Astrocyte (in vitro differentiated cells and primary cell): Measurements from ENCODE around the gene FRY. TPM values are rescaled to one million over a fixed set of nuclear protein-coding genes. Genes with fewer than 3 reads are reported as not detected.

Experiments
- DNase-seq: peaks from one replicate; pipeline ENCODE4 v3.0.0-alpha.2; 2010; ENCODE audit warnings: low read depth
- FAIRE-seq: peaks from 2 replicates; lab custom pipeline; 2011; peaks lifted over from hg19 to GRCh38; lab: Jason Lieb, UNC
- H2AFZ ChIP-seq: 2 replicates; pipeline ENCODE4 v1.6.0; 2012; ENCODE audit warnings: low read depth, low read length, inconsistent platforms
- H3K27ac ChIP-seq: 2 replicates; pipeline ENCODE4 v1.5.1; 2011; ENCODE audit warnings: low read depth, low read length, inconsistent platforms
- H3K27me3 ChIP-seq: 2 replicates; pipeline ENCODE4 v1.6.0; 2011; ENCODE audit warnings: low read length, inconsistent platforms; ENCODE audit not compliant: insufficient read depth
- H3K36me3 ChIP-seq: 2 replicates; pipeline ENCODE4 v1.5.1; 2011; ENCODE audit warnings: low read length, inconsistent platforms; ENCODE audit not compliant: insufficient read depth
- H3K4me1 ChIP-seq: 2 replicates; pipeline ENCODE4 v1.5.1; 2011; ENCODE audit warnings: low read length, inconsistent platforms; ENCODE audit not compliant: insufficient read depth
- H3K4me2 ChIP-seq: 2 replicates; pipeline ENCODE4 v1.6.0; 2012; ENCODE audit warnings: low read length, inconsistent platforms
- H3K4me3 ChIP-seq: 2 replicates; pipeline ENCODE4 v1.5.1; 2011; ENCODE audit warnings: low read depth, mild to moderate bottlenecking, low read length, inconsistent platforms; ENCODE audit not compliant: insufficient read depth
- H3K79me2 ChIP-seq: 2 replicates; pipeline ENCODE4 v1.6.0; 2012; ENCODE audit warnings: mild to moderate bottlenecking, low read length, inconsistent platforms; ENCODE audit not compliant: insufficient read depth
- H3K9ac ChIP-seq: 2 replicates; pipeline ENCODE4 v1.6.0; 2012; ENCODE audit warnings: mild to moderate bottlenecking, low read length, inconsistent platforms
- H3K9me3 ChIP-seq: 2 replicates; pipeline ENCODE4 v1.5.1; 2012; ENCODE audit warnings: low read depth, mild to moderate bottlenecking, low read length, inconsistent platforms; ENCODE audit not compliant: insufficient read depth
- H4K20me1 ChIP-seq: 2 replicates; pipeline ENCODE4 v1.6.0; 2012; ENCODE audit warnings: low read length, inconsistent platforms; ENCODE audit not compliant: insufficient read depth
- H3K27ac Mint-ChIP-seq: one replicate; pipeline ENCODE4 v1.8.0; 2021; ENCODE audit warnings: mild to moderate bottlenecking, mixed read lengths; ENCODE audit not compliant: unreplicated experiment
- H3K27me3 Mint-ChIP-seq: one replicate; pipeline ENCODE4 v1.8.0; 2021; ENCODE audit warnings: low read depth, mixed read lengths; ENCODE audit not compliant: unreplicated experiment
- H3K36me3 Mint-ChIP-seq: one replicate; pipeline ENCODE4 v1.8.0; 2021; ENCODE audit warnings: low read depth, mixed read lengths; ENCODE audit not compliant: unreplicated experiment
- H3K4me1 Mint-ChIP-seq: one replicate; pipeline ENCODE4 v1.8.0; 2021; ENCODE audit warnings: low read depth, mixed read lengths; ENCODE audit not compliant: unreplicated experiment
- H3K4me3 Mint-ChIP-seq: one replicate; pipeline ENCODE4 v1.8.0; 2021; ENCODE audit warnings: mild to moderate bottlenecking, moderate library complexity, mixed read lengths; ENCODE audit not compliant: unreplicated experiment
- H3K9me3 Mint-ChIP-seq: one replicate; pipeline ENCODE4 v1.8.0; 2021; ENCODE audit warnings: mild to moderate bottlenecking, mixed read lengths; ENCODE audit not compliant: unreplicated experiment
- EZH2 ChIP-seq: IDR thresholded peaks from 2 replicates; pipeline ENCODE4 v1.6.1; 2012; ENCODE audit warnings: mild to moderate bottlenecking, low read length, inconsistent platforms; ENCODE audit not compliant: insufficient read depth
- total RNA-seq: library from RNA; stranded (reverse); gene quantifications from 2 replicates; pipeline ENCODE4 v1.2.1, GENCODE V29; 2021
- TF ChIP-seq, protein P1 (sequence below): IDR thresholded peaks from 2 replicates; pipeline ENCODE4 v1.5.1; 2011; ENCODE audit warnings: low read depth, mild to moderate bottlenecking, inconsistent platforms, low read length, moderate library complexity; ENCODE audit not compliant: insufficient read depth

The FRY gene
- total RNA-seq, 1 donor from 2014 or later: 4.6 TPM

DNA sequence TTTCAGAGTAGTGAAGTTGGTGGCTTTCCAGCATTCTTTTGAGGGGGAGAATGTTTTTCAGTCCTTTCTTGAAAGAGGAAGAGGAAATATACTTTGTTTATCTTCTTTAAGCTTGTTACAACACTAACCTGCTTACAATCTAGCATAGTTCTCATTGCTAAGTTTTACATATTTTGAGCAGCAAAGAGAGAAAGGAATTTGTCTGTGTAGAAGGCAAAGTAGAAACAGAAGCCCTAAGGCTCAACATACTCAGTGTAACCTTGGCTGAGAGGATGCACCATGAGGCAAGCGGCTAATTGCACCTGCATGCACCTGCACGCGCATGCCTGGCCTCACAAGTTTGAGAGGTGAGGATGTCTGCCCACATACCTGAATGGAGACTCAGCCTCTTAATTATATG lies 2.2 kb downstream of the FRY start:
- no peaks in the 10 kb centered on the region for H3K9me3 ChIP-seq
- no peak for TF ChIP-seq EZH2
- FAIRE-seq: no peak
- H3K27ac ChIP-seq: no peak overlapping the region
- no peaks in the 10 kb centered on the region for H3K27me3 Mint-ChIP-seq
- H3K9ac ChIP-seq: no peak overlapping the region
- no peak overlapping the region for H3K27ac Mint-ChIP-seq
- no peak overlapping the region for H3K4me3 ChIP-seq
- no peaks in the 10 kb centered on the region for H3K36me3 ChIP-seq
- H2AFZ ChIP-seq: no peak overlapping the region
- H3K4me2 ChIP-seq: no peak overlapping the region
- H3K79me2 ChIP-seq: no peaks in the 10 kb centered on the region
- no peak overlapping the region for H3K4me3 Mint-ChIP-seq
- no peaks in the 10 kb centered on the region for H3K27me3 ChIP-seq
- peaks cover 11% of the 10 kb centered on the region for H3K4me1 Mint-ChIP-seq
- no peaks in the 10 kb centered on the region for H3K9me3 Mint-ChIP-seq
- no peaks in the 10 kb centered on the region for H3K36me3 Mint-ChIP-seq
- H3K4me1 ChIP-seq: peaks cover 3% of the 10 kb centered on the region
- H4K20me1 ChIP-seq: no peaks in the 10 kb centered on the region
- DNase-seq: no peak

- Histone ChIP-seq H3K79me2 (no peaks in the 10 kb centered on the region), H3K4me2 (no peak overlapping the region), H3K4me3 (no peak overlapping the region), H2AFZ (no peak overlapping the region), H3K36me3 (no peaks in the 10 kb centered on the region), H3K9ac (no peak overlapping the region), H3K27ac (no peak overlapping the region), H3K4me1 (peaks cover 3% of the 10 kb centered on the region), H3K27me3 (no peaks in the 10 kb centered on the region), H4K20me1 (no peaks in the 10 kb centered on the region), H3K9me3 (no peaks in the 10 kb centered on the region)
- no peaks in the 10 kb centered on the region for H3K9me3 Mint-ChIP-seq
- no peaks in the 10 kb centered on the region for H3K27me3 Mint-ChIP-seq
- TF ChIP-seq, protein P1, sequence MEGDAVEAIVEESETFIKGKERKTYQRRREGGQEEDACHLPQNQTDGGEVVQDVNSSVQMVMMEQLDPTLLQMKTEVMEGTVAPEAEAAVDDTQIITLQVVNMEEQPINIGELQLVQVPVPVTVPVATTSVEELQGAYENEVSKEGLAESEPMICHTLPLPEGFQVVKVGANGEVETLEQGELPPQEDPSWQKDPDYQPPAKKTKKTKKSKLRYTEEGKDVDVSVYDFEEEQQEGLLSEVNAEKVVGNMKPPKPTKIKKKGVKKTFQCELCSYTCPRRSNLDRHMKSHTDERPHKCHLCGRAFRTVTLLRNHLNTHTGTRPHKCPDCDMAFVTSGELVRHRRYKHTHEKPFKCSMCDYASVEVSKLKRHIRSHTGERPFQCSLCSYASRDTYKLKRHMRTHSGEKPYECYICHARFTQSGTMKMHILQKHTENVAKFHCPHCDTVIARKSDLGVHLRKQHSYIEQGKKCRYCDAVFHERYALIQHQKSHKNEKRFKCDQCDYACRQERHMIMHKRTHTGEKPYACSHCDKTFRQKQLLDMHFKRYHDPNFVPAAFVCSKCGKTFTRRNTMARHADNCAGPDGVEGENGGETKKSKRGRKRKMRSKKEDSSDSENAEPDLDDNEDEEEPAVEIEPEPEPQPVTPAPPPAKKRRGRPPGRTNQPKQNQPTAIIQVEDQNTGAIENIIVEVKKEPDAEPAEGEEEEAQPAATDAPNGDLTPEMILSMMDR: no peak
- no peak for TF ChIP-seq EZH2
- no peak overlapping the region for H3K4me3 Mint-ChIP-seq
- no peaks in the 10 kb centered on the region for H3K36me3 Mint-ChIP-seq
- FAIRE-seq (no peak), DNase-seq (no peak)
- H3K27ac Mint-ChIP-seq: no peak overlapping the region
- H3K4me1 Mint-ChIP-seq: peaks cover 16% of the 10 kb centered on the region
These were observed 4.1 kb downstream of the FRY start for GRCh38 chr13:32035716-32036115.

- H3K4me3 Mint-ChIP-seq: no peak overlapping the region
- no peaks in the 10 kb centered on the region for H3K27me3 Mint-ChIP-seq
- no peaks in the 10 kb centered on the region for H3K36me3 Mint-ChIP-seq
- H3K27ac Mint-ChIP-seq: no peak overlapping the region
- H3K9ac ChIP-seq: no peak overlapping the region
- FAIRE-seq (no peak), DNase-seq (no peak)
- no peaks in the 10 kb centered on the region for H3K79me2 ChIP-seq
- H3K36me3 ChIP-seq: no peaks in the 10 kb centered on the region
- H4K20me1 ChIP-seq: no peaks in the 10 kb centered on the region
- no peak overlapping the region for H3K27ac ChIP-seq
- no peaks in the 10 kb centered on the region for H3K9me3 Mint-ChIP-seq
- no peak overlapping the region for H3K4me3 ChIP-seq
- H3K9me3 ChIP-seq: no peaks in the 10 kb centered on the region
- no peak overlapping the region for H3K4me2 ChIP-seq
- TF ChIP-seq EZH2: no peak
- TF ChIP-seq, protein P1: no peak
- H3K4me1 ChIP-seq: peaks cover 3% of the 10 kb centered on the region
- H3K4me1 Mint-ChIP-seq: peaks cover 16% of the 10 kb centered on the region
- no peak overlapping the region for H2AFZ ChIP-seq
- H3K27me3 ChIP-seq: no peaks in the 10 kb centered on the region
These were observed 4.6 kb downstream of the FRY start for GRCh38 chr13:32036126-32036695.
